HepG2 (cell line): ENCODE results near the gene TBC1D16. TPM values are rescaled to one million over a fixed set of nuclear protein-coding genes. Genes with fewer than 3 reads are reported as not detected.
A peak's percentile ranks its signal among the peaks of the same experiment; 100 is the strongest.

Source experiments
- ATAC-seq: fragments of 200-7000 bp; cut with Tn5 transposase; 3 replicates; pipeline ENCODE4 v1.9.1; 2020; ENCODE audit warnings: mild to moderate bottlenecking, moderate library complexity
- BruUV-seq: library from RNA; stranded (reverse); fragments of 400-500 nt; replicated peaks from 2 replicates; lab custom pipeline; 2021; lab: Mats Ljungman, UMichigan
- CTCF ChIA-PET: fragments of 300-600 bp; formaldehyde crosslinking; extraction: SDS; loops from one replicate; lab custom pipeline; 2021; ENCODE audit warnings: low total read pairs, inconsistent platforms, low intra/inter-chr PET ratio; lab: Yijun Ruan, JAX
- POLR2A ChIA-PET: fragments of 350-600 bp; sonication (Branson Sonifier 250); formaldehyde crosslinking; loops from one replicate; lab custom pipeline; 2020; ENCODE audit warnings: antibody characterized with exemption, inconsistent platforms; lab: Yijun Ruan, JAX
- DNase-seq: peaks from one replicate; pipeline ENCODE4 v3.0.0-alpha.2; 2015; ENCODE audit warnings: low spot score
- FAIRE-seq: peaks from 3 replicates; lab custom pipeline; 2011; peaks lifted over from hg19 to GRCh38; lab: Jason Lieb, UNC
- H2AFZ ChIP-seq: one replicate; pipeline ENCODE4 v1.6.1; 2011; ENCODE audit warnings: low read length, inconsistent platforms
- H3K27ac ChIP-seq: fragments of 300-600 bp; 3 replicates; pipeline ENCODE4 v1.8.0; 2011; ENCODE audit warnings: mixed run types, mild to moderate bottlenecking, mixed read lengths, low read length, inconsistent platforms; ENCODE audit not compliant: insufficient read depth; ENCODE audit errors: extremely low read length
- H3K27me3 ChIP-seq, 2 experiments: fragments of 200-600 bp in 1 of 2; 2 replicates in 1 of 2; 3 replicates in 1 of 2; pipeline versions ENCODE4 v1.6.0 to v1.8.0; 2011; ENCODE audit warnings: low read length in 2 of 2, mild to moderate bottlenecking in 2 of 2, moderate library complexity in 2 of 2, inconsistent platforms in 1 of 2; ENCODE audit not compliant: insufficient read depth in 2 of 2, control insufficient read depth in 1 of 2
- H3K36me3 ChIP-seq, 2 experiments: fragments of 200-600 bp in 1 of 2; replicated peaks in 1 of 2; 2 replicates in 1 of 2; 3 replicates in 1 of 2; pipeline versions ENCODE4 v1.5.1 to v1.8.0; 2011; ENCODE audit warnings: low read length in 2 of 2, inconsistent platforms in 1 of 2; ENCODE audit not compliant: insufficient read depth in 2 of 2, control insufficient read depth in 1 of 2
- H3K4me1 ChIP-seq: 2 replicates; pipeline ENCODE4 v1.5.1; 2012; ENCODE audit warnings: low read length, inconsistent platforms; ENCODE audit not compliant: insufficient read depth
- H3K4me2 ChIP-seq: 2 replicates; pipeline ENCODE4 v1.6.0; 2011; ENCODE audit warnings: low read depth, low read length, inconsistent platforms
- H3K4me3 ChIP-seq, 3 experiments: fragments of 200-600 bp in 1 of 3; sonication (generic), shearing (Covaris generic) in 1 of 3; replicated peaks in 1 of 3; 2 replicates each; pipeline ENCODE4 v1.5.1; 2011 to 2016; ENCODE audit warnings: low read length in 3 of 3, inconsistent platforms in 2 of 3, low read depth in 2 of 3, mild to moderate bottlenecking in 2 of 3, control low read depth in 1 of 3, mixed read lengths in 1 of 3; ENCODE audit not compliant: insufficient read depth in 1 of 3
- H3K79me2 ChIP-seq: one replicate; pipeline ENCODE4 v1.6.1; 2011; ENCODE audit warnings: low read length, inconsistent platforms; ENCODE audit not compliant: insufficient read depth
- H3K9ac ChIP-seq: 2 replicates; pipeline ENCODE4 v1.6.0; 2011; ENCODE audit warnings: mild to moderate bottlenecking, low read depth, low read length, inconsistent platforms; ENCODE audit not compliant: insufficient read depth
- H3K9me3 ChIP-seq: 2 replicates; pipeline ENCODE4 v1.5.1; 2012; ENCODE audit warnings: mild to moderate bottlenecking, low read length
- H4K20me1 ChIP-seq: 2 replicates; pipeline ENCODE4 v1.6.0; 2011; ENCODE audit warnings: inconsistent platforms, mild to moderate bottlenecking, low read length, moderate library complexity; ENCODE audit not compliant: insufficient read depth
- ATF4 ChIP-seq, 2 experiments: fragments of 450-650 bp in 1 of 2; sonication (generic) in 1 of 2; formaldehyde crosslinking; IDR thresholded peaks; 2 replicates each; pipeline versions ENCODE4 v1.5.0 to v1.8.0; 2020 to 2022; ENCODE audit warnings: mild to moderate bottlenecking in 1 of 2, missing genetic modification reagents in 1 of 2
- FOXA1 ChIP-seq, 2 experiments: fragments of 450-650 bp in 1 of 2; sonication (generic) in 1 of 2; formaldehyde crosslinking in 1 of 2; IDR thresholded peaks; 2 replicates each; pipeline versions ENCODE4 v1.4.0 to v1.6.1; 2016 to 2020; ENCODE audit warnings: missing genetic modification reagents in 1 of 2
- REL ChIP-seq: sonication (generic); formaldehyde crosslinking; conservative IDR thresholded peaks from 2 replicates; pipeline ENCODE4 v1.8.0; 2022; ENCODE audit warnings: mild to moderate bottlenecking, missing genetic modification reagents, moderate library complexity
- ZBTB3 ChIP-seq: sonication (generic); formaldehyde crosslinking; IDR thresholded peaks from 2 replicates; pipeline ENCODE4 v1.4.0; 2020; ENCODE audit warnings: low read depth, mild to moderate bottlenecking, moderate library complexity, missing genetic modification reagents, borderline replicate concordance
- ZNF124 ChIP-seq: sonication (generic); formaldehyde crosslinking; IDR thresholded peaks from 2 replicates; pipeline ENCODE4 v1.4.0; 2020; ENCODE audit warnings: missing genetic modification reagents
- ZNF251 ChIP-seq: sonication (generic); formaldehyde crosslinking; IDR thresholded peaks from 2 replicates; pipeline ENCODE4 v1.9.0; 2021; ENCODE audit warnings: mild to moderate bottlenecking, missing genetic modification reagents
- ZNF646 ChIP-seq: sonication (generic); formaldehyde crosslinking; IDR thresholded peaks from 2 replicates; pipeline ENCODE4 v1.9.0; 2021; ENCODE audit warnings: mild to moderate bottlenecking, missing genetic modification reagents
- ZNF691 ChIP-seq: sonication (generic); formaldehyde crosslinking; IDR thresholded peaks from 2 replicates; pipeline ENCODE4 v1.4.0; 2020; ENCODE audit warnings: missing genetic modification reagents, low read depth, mild to moderate bottlenecking, borderline replicate concordance
- ZXDC ChIP-seq: sonication (generic); formaldehyde crosslinking; IDR thresholded peaks from 2 replicates; pipeline ENCODE4 v1.5.0; 2020; ENCODE audit warnings: mild to moderate bottlenecking, missing genetic modification reagents
- WGBS: methylation state at CpG from one replicate; pipeline ENCODE4 v1.1.6; 2017; ENCODE audit warnings: low lambda C conversion rate; 5-methylcytosine and 5-hydroxymethylcytosine counted together
- in situ Hi-C: cut with HindIII; loops from 2 replicates; pipeline ENCODE4 v1.10.0; 2017; ENCODE audit warnings: low pct_unique_long_range_greater_than_20kb; ENCODE audit not compliant: extremely low pct_ligation_motif_present
- intact Hi-C: fragments of 100-400 bp; cut with micrococcal nuclease; formaldehyde crosslinking; loops from one replicate; pipeline ENCODE4 v1.10.0; 2022; ENCODE audit not compliant: unreplicated experiment
- polyA plus RNA-seq, 8 experiments: library from polyadenylated mRNA; depleted of rRNA in 3 of 8; stranded (reverse) in 7 of 8; unstranded in 1 of 8; fragments of >200 nt; fragmentation: Illumina TruSeq in 4 of 8; extraction: Trizol in 4 of 8; gene quantifications; 2 replicates each; pipeline versions ENCODE4 v1.2.1 to v1.2.3, GENCODE V29; 2011 to 2016; ENCODE audit warnings: low read depth in 4 of 8, missing spikeins in 1 of 8, mixed read lengths in 1 of 8; ENCODE audit not compliant: insufficient read depth in 1 of 8
- total RNA-seq, 5 experiments: library from RNA; depleted of rRNA; stranded (reverse); fragments of >200 nt; fragmentation: Illumina TruSeq; extraction: Trizol; gene quantifications; 2 replicates each; pipeline ENCODE4 v1.2.3, GENCODE V29; 2016; ENCODE audit warnings: low read depth in 1 of 5

TBC1D16 gene
- total and polyA plus RNA-seq, 2 of the 13 experiments (the other 11 are each of a cell fraction or from before 2014, with no cell fraction given), result 14.9 to 24.9 TPM

GRCh38 chr17:80021600-80021999 lies 14.1 kb downstream of the TBC1D16 start (continued):
- no peak for TF ChIP-seq ZBTB3 (CRISPR knock-in tag)
- TF ChIP-seq ZNF646, result peak; percentile 93

- DNase-seq, result peak; percentile 72
- H3K4me3 ChIP-seq, result peak overlapping the region in 1 of 3 experiments; percentile 18; a peak in 3 of 6 replicates
- ATAC-seq, result peak; percentile 16
- H3K4me1 ChIP-seq, result peaks cover 60% of the 10 kb centered on the region
- in situ Hi-C loops, result no loop called here
- 50% methylated on average over 16 of the region's 21 CpGs for WGBS
- peak; percentile 67 for FAIRE-seq
- no peak overlapping the region for H3K9ac ChIP-seq
- H3K4me2 ChIP-seq, result peak overlapping the region; percentile 55
- H4K20me1 ChIP-seq, result no peaks in the 10 kb centered on the region
- no peak overlapping the region for H2AFZ ChIP-seq
- peak overlapping the region; percentile 33 for H3K27ac ChIP-seq
- no TSS peak for BruUV-seq
- no peaks in the 10 kb centered on the region for H3K9me3 ChIP-seq
- H3K79me2 ChIP-seq, result peaks cover 5% of the 10 kb centered on the region
- CTCF ChIA-PET, result no interaction called here
- POLR2A ChIA-PET, result interaction anchor here (1.2 to 2.3 kb wide), 2 partner anchors 11 to 25 kb away, joined by 4 to 7 read pairs; no protein-coding TSS in a partner anchor
- H3K27me3 ChIP-seq, result no peaks in the 10 kb centered on the region
- peaks cover 0 to 1% of the 10 kb centered on the region in 2 experiments; a peak in 3 of 5 replicates for H3K36me3 ChIP-seq
- intact Hi-C loops, result no loop called here
- TF ChIP-seq ZNF691 (CRISPR knock-in tag), result no peak
- TF ChIP-seq REL (CRISPR knock-in tag), result peak; percentile 82; the same call in 1 of the 2 replicates
- no peak for TF ChIP-seq FOXA1 (IDR thresholded peaks at IDR 0.05)
- TF ChIP-seq FOXA1 (CRISPR knock-in tag; IDR thresholded peaks at IDR 0.05), result no peak
- TF ChIP-seq ZXDC (CRISPR knock-in tag), result peak; percentile 91
- no peak for TF ChIP-seq ZNF251 (CRISPR knock-in tag)
- TF ChIP-seq ATF4 (CRISPR knock-in tag; IDR thresholded peaks at IDR 0.05), result peak in 1 of 2 experiments; percentile 35; a peak in 1 of 4 replicates
- TF ChIP-seq ZNF124 (CRISPR knock-in tag), result no peak
Observed at GRCh38 chr17:80018917-80019651, 16.6 kb downstream of the TBC1D16 start.
